Mucosa of rectum (tissue), 2 donors: ENCODE data around the gene NCS1.

ENCODE experiments used
- H3K27ac ChIP-seq, 2 donors: one replicate each; pipeline ENCODE4 v1.7.0; 2013; ENCODE audit warnings: inconsistent platforms in 2 of 2, low read depth in 2 of 2, low read length in 2 of 2
- H3K27me3 ChIP-seq, 2 donors: one replicate each; pipeline ENCODE4 v1.7.0; 2013; ENCODE audit warnings: low read length in 2 of 2; ENCODE audit not compliant: control insufficient read depth in 2 of 2, insufficient read depth in 2 of 2
- H3K36me3 ChIP-seq, 2 donors: one replicate each; pipeline ENCODE4 v1.7.0; 2013; ENCODE audit warnings: low read length in 2 of 2; ENCODE audit not compliant: control insufficient read depth in 2 of 2, insufficient read depth in 2 of 2
- H3K4me1 ChIP-seq, 2 donors: one replicate each; pipeline ENCODE4 v1.7.0; 2013; ENCODE audit warnings: low read length in 2 of 2, mild to moderate bottlenecking in 1 of 2; ENCODE audit not compliant: control insufficient read depth in 2 of 2, insufficient read depth in 2 of 2
- H3K4me3 ChIP-seq, 2 donors: one replicate each; pipeline ENCODE4 v1.7.0; 2013; ENCODE audit warnings: low read length in 2 of 2
- H3K9ac ChIP-seq, 2 donors: one replicate each; pipeline ENCODE4 v1.7.0; 2013; ENCODE audit warnings: low read length in 2 of 2, low read depth in 1 of 2, mild to moderate bottlenecking in 1 of 2
- H3K9me3 ChIP-seq, 2 donors: one replicate each; pipeline ENCODE4 v1.7.0; 2013; ENCODE audit warnings: low read length in 2 of 2; ENCODE audit not compliant: control insufficient read depth in 2 of 2
- donor health status: healthy.
- donor health status: Normal muscosa, but diverticular disease.

NCS1 gene

DNA sequence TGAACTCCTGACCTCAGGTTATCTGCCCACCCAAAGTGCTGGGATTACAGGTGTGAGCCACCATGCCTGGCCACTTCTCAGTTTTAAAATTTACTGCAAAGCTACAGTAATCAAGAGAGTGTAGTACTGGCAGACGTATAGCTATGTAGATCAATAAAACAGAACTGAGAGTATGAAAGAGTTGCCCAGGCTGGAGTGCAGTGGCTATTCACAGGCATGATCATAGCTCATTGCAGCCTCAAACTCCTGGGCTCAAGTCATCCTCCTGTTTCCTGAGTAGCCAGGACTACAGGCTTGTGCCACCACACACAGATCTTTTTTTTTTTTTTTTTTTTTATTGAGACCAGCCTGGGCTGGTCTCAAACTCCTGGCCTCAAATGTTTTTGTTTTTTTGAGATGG, 26.5 kb upstream of the NCS1 start:
- Histone ChIP-seq H3K4me3 (no peak overlapping the region), H3K4me1 (no peaks in the 10 kb centered on the region), H3K27ac (no peak overlapping the region), H3K9me3 (no peaks in the 10 kb centered on the region), H3K36me3 (no peaks in the 10 kb centered on the region), H3K27me3 (peaks cover 4 to 5% of the 10 kb centered on the region in 2 donors), H3K9ac (no peak overlapping the region)

- no peaks in the 10 kb centered on the region for H3K36me3 ChIP-seq
- H3K4me3 ChIP-seq: no peak overlapping the region
- no peak overlapping the region for H3K9ac ChIP-seq
- no peaks in the 10 kb centered on the region for H3K9me3 ChIP-seq
- H3K4me1 ChIP-seq: no peaks in the 10 kb centered on the region
- H3K27me3 ChIP-seq: peaks cover 4 to 5% of the 10 kb centered on the region in 2 donors
- H3K27ac ChIP-seq: no peak overlapping the region
Observed at GRCh38 chr9:130147198-130147597, 25.0 kb upstream of the NCS1 start.

DNA sequence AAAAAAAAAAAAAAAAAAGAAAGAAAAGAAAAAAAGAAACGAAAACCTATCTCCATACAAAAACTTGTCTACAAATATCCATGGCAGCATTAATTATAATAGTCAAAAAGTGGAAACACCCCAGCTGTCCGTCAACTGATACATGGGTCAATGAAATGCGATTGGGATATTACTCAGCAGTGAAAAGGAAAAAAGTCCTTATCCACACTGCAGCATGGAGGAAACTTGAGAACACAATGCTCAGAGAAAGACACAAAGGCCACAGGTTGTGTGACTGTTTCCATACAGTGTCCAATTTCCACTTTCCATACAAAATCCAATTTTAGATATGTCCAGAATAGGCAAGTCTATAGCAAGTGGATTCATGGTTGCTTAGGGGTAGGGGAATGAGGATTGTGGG, 24.3 kb upstream of the NCS1 start:
- Histone ChIP-seq H3K27me3 (peaks cover 4 to 5% of the 10 kb centered on the region in 2 donors), H3K9ac (no peak overlapping the region), H3K4me1 (no peaks in the 10 kb centered on the region), H3K36me3 (no peaks in the 10 kb centered on the region), H3K27ac (no peak overlapping the region), H3K9me3 (no peaks in the 10 kb centered on the region), H3K4me3 (no peak overlapping the region)

DNA sequence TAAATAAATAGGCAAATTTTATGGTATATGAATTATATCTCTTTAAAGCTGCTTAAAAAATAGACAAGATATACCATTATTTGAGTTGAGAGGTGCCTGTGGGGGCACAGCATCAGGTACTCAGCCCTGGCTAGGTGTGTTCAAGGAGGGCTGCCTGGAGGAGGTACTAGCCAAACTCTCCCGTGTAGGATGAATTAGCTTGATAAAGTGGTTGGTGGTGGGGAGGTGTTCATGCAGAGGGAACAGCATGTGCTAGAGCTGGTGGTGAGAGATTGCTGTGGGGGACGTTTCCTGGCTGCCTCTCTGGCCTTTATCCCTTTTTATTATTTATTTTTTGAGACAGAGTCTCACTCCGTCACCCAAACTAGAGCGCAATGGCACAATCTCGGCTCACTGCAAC, 23.2 kb upstream of the NCS1 start:
- no peaks in the 10 kb centered on the region for H3K36me3 ChIP-seq
- no peak overlapping the region for H3K9ac ChIP-seq
- H3K4me1 ChIP-seq: no peaks in the 10 kb centered on the region
- no peaks in the 10 kb centered on the region for H3K9me3 ChIP-seq
- H3K27me3 ChIP-seq: peaks cover 1 to 4% of the 10 kb centered on the region in 2 donors
- H3K4me3 ChIP-seq: no peak overlapping the region
- no peak overlapping the region for H3K27ac ChIP-seq

DNA sequence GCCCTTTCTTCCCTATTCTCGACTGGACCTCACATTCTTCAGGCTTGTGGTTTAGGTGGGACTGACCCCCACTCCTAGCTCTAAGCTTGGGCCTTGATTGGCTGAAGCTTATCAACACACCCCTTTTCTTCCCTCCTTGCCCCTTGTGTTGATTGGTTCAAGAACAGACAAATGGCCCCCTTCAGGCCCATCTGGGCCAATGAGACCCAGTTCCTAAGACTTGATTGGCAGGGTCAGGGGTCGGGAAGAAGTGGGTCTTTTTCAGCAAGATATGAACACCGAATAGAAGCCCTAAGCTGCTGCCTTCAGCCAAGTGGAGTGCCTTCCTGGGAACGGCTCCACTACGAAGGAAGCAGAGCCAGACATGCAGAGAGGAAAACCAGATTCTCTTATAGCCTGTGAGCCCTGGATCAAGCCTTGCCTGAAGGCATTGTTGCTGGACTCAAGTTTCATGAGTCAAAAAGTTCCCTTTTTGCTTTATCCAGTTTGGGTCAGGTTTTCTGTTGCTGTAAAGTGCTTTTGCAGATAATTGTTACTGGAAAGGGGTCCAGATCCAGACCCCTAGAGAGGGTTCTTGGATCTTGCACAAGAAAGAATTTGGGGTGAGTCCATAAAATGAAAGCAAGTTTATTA, 22.4 kb upstream of the NCS1 start:
- Histone ChIP-seq H3K9ac (no peak overlapping the region), H3K36me3 (no peaks in the 10 kb centered on the region), H3K27me3 (peaks cover 0 to 4% of the 10 kb centered on the region in 2 donors), H3K4me3 (no peak overlapping the region), H3K27ac (no peak overlapping the region), H3K9me3 (no peaks in the 10 kb centered on the region), H3K4me1 (no peaks in the 10 kb centered on the region)

GRCh38 chr9:130150779-130151382, 21.3 kb upstream of the NCS1 start:
- Histone ChIP-seq H3K4me3 (no peak overlapping the region), H3K27me3 (peaks cover 0 to 4% of the 10 kb centered on the region in 2 donors), H3K4me1 (no peaks in the 10 kb centered on the region), H3K9me3 (no peaks in the 10 kb centered on the region), H3K36me3 (no peaks in the 10 kb centered on the region), H3K9ac (no peak overlapping the region), H3K27ac (no peak overlapping the region)

GRCh38 chr9:130154816-130155215, 17.4 kb upstream of the NCS1 start:
- H3K4me1 ChIP-seq: no peaks in the 10 kb centered on the region
- no peaks in the 10 kb centered on the region for H3K36me3 ChIP-seq
- H3K4me3 ChIP-seq: no peak overlapping the region
- no peak overlapping the region for H3K27ac ChIP-seq
- H3K9me3 ChIP-seq: no peaks in the 10 kb centered on the region
- H3K9ac ChIP-seq: no peak overlapping the region
- peaks cover 0 to 2% of the 10 kb centered on the region in 2 donors for H3K27me3 ChIP-seq

DNA sequence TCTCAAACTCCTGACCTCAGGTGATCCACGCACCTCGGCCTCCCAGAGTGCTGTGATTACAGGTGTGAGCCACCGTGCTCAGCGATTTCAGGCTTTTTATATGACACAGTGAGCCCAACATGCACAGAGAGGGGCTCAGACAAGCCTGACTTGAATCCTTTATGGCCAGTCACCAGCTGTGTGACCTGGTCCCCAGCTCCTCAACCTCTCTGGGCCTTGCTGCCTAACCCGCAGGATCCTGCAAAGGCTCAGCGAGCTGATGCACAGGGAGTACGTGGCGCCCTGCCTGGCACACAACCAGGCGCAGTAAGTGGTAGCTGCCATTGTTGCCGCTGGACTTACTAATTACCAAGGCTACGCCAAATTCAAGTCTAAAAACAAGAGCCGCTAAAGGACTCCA, 16.6 kb upstream of the NCS1 start:
- peaks cover 0 to 2% of the 10 kb centered on the region in 2 donors for H3K27me3 ChIP-seq
- no peaks in the 10 kb centered on the region for H3K4me1 ChIP-seq
- H3K9ac ChIP-seq: no peak overlapping the region
- no peak overlapping the region for H3K4me3 ChIP-seq
- no peaks in the 10 kb centered on the region for H3K9me3 ChIP-seq
- H3K27ac ChIP-seq: no peak overlapping the region
- no peaks in the 10 kb centered on the region for H3K36me3 ChIP-seq

- H3K4me3 ChIP-seq: no peak overlapping the region
- H3K27me3 ChIP-seq: peaks cover 0 to 2% of the 10 kb centered on the region in 2 donors
- H3K9me3 ChIP-seq: no peaks in the 10 kb centered on the region
- no peak overlapping the region for H3K27ac ChIP-seq
- H3K36me3 ChIP-seq: no peaks in the 10 kb centered on the region
- no peak overlapping the region for H3K9ac ChIP-seq
- H3K4me1 ChIP-seq: no peaks in the 10 kb centered on the region
Observed at GRCh38 chr9:130156672-130157071, 15.5 kb upstream of the NCS1 start.

- Histone ChIP-seq H3K4me1 (no peaks in the 10 kb centered on the region), H3K27ac (no peak overlapping the region)
Observed at GRCh38 chr9:130157079-130157478, 15.1 kb upstream of the NCS1 start.

More at GRCh38 chr9:130157079-130157478, 15.1 kb upstream of the NCS1 start:
- Histone ChIP-seq H3K9me3 (no peaks in the 10 kb centered on the region), H3K36me3 (no peaks in the 10 kb centered on the region), H3K9ac (no peak overlapping the region), H3K27me3 (peaks cover 0 to 2% of the 10 kb centered on the region in 2 donors), H3K4me3 (no peak overlapping the region)
